ENCODE results near the gene FETUB.

Gene FETUB

GRCh38 chr3:186599785-186600166 lies 40.4 kb upstream of the FETUB start:
- Histone ChIP-seq H3K36me3 (ENCODE audit: control insufficient read depth in 1 of 2, insufficient read depth in 2 of 2, low read length in 2 of 2) (no peaks in the 10 kb centered on the region), H3K27ac (ENCODE audit: low read depth, low read length) (no peak overlapping the region), H3K4me1 (ENCODE audit: control insufficient read depth in 1 of 2, insufficient read depth in 2 of 2, low read length in 2 of 2) (peaks cover 7 to 12% of the 10 kb centered on the region in 2 donors), H3K9me3 (ENCODE audit: control insufficient read depth in 1 of 2, low read length in 2 of 2) (no peaks in the 10 kb centered on the region), H3K9ac (ENCODE audit: low read depth in 1 of 2, low read length in 2 of 2) (no peak overlapping the region), H3K27me3 (ENCODE audit: control insufficient read depth in 1 of 2, insufficient read depth in 2 of 2, low read length in 2 of 2) (no peaks in the 10 kb centered on the region), H3K4me3 (ENCODE audit: low read depth in 1 of 2, low read length in 2 of 2) (no peak overlapping the region)

- no peaks in the 10 kb centered on the region for H3K36me3 ChIP-seq (ENCODE audit: control insufficient read depth in 1 of 2, insufficient read depth in 2 of 2, low read length in 2 of 2)
- H3K4me3 ChIP-seq (ENCODE audit: low read depth in 1 of 2, low read length in 2 of 2), result no peak overlapping the region
- no peaks in the 10 kb centered on the region for H3K9me3 ChIP-seq (ENCODE audit: control insufficient read depth in 1 of 2, low read length in 2 of 2)
- no peak overlapping the region for H3K27ac ChIP-seq (ENCODE audit: low read depth, low read length)
- H3K27me3 ChIP-seq (ENCODE audit: control insufficient read depth in 1 of 2, insufficient read depth in 2 of 2, low read length in 2 of 2), result no peaks in the 10 kb centered on the region
- H3K9ac ChIP-seq (ENCODE audit: low read depth in 1 of 2, low read length in 2 of 2), result no peak overlapping the region
- peaks cover 7 to 12% of the 10 kb centered on the region in 2 donors for H3K4me1 ChIP-seq (ENCODE audit: control insufficient read depth in 1 of 2, insufficient read depth in 2 of 2, low read length in 2 of 2)
Observed at GRCh38 chr3:186600896-186601295, 39.3 kb upstream of the FETUB start.

- Histone ChIP-seq H3K27ac (ENCODE audit: low read depth, low read length) (no peak overlapping the region), H3K4me1 (ENCODE audit: control insufficient read depth in 1 of 2, insufficient read depth in 2 of 2, low read length in 2 of 2) (peaks cover 7 to 12% of the 10 kb centered on the region in 2 donors), H3K9ac (ENCODE audit: low read depth in 1 of 2, low read length in 2 of 2) (no peak overlapping the region), H3K9me3 (ENCODE audit: control insufficient read depth in 1 of 2, low read length in 2 of 2) (no peaks in the 10 kb centered on the region), H3K4me3 (ENCODE audit: low read depth in 1 of 2, low read length in 2 of 2) (no peak overlapping the region), H3K36me3 (ENCODE audit: control insufficient read depth in 1 of 2, insufficient read depth in 2 of 2, low read length in 2 of 2) (no peaks in the 10 kb centered on the region), H3K27me3 (ENCODE audit: control insufficient read depth in 1 of 2, insufficient read depth in 2 of 2, low read length in 2 of 2) (no peaks in the 10 kb centered on the region)
Observed at GRCh38 chr3:186603159-186603558, 37.0 kb upstream of the FETUB start.

GRCh38 chr3:186605078-186605477 lies 35.1 kb upstream of the FETUB start:
- Histone ChIP-seq H3K27me3 (ENCODE audit: control insufficient read depth in 1 of 2, insufficient read depth in 2 of 2, low read length in 2 of 2) (no peaks in the 10 kb centered on the region), H3K36me3 (ENCODE audit: control insufficient read depth in 1 of 2, insufficient read depth in 2 of 2, low read length in 2 of 2) (no peaks in the 10 kb centered on the region), H3K4me1 (ENCODE audit: control insufficient read depth in 1 of 2, insufficient read depth in 2 of 2, low read length in 2 of 2) (peaks cover 0 to 3% of the 10 kb centered on the region in 2 donors), H3K9ac (ENCODE audit: low read depth in 1 of 2, low read length in 2 of 2) (no peak overlapping the region), H3K9me3 (ENCODE audit: control insufficient read depth in 1 of 2, low read length in 2 of 2) (no peaks in the 10 kb centered on the region), H3K4me3 (ENCODE audit: low read depth in 1 of 2, low read length in 2 of 2) (no peak overlapping the region), H3K27ac (ENCODE audit: low read depth, low read length) (no peak overlapping the region)

- H3K4me3 ChIP-seq (ENCODE audit: low read depth in 1 of 2, low read length in 2 of 2), result no peak overlapping the region
- H3K36me3 ChIP-seq (ENCODE audit: control insufficient read depth in 1 of 2, insufficient read depth in 2 of 2, low read length in 2 of 2), result no peaks in the 10 kb centered on the region
- no peaks in the 10 kb centered on the region for H3K27me3 ChIP-seq (ENCODE audit: control insufficient read depth in 1 of 2, insufficient read depth in 2 of 2, low read length in 2 of 2)
- H3K4me1 ChIP-seq (ENCODE audit: control insufficient read depth in 1 of 2, insufficient read depth in 2 of 2, low read length in 2 of 2), result no peaks in the 10 kb centered on the region
- no peak overlapping the region for H3K9ac ChIP-seq (ENCODE audit: low read depth in 1 of 2, low read length in 2 of 2)
- no peaks in the 10 kb centered on the region for H3K9me3 ChIP-seq (ENCODE audit: control insufficient read depth in 1 of 2, low read length in 2 of 2)
- H3K27ac ChIP-seq (ENCODE audit: low read depth, low read length), result no peak overlapping the region
Observed at GRCh38 chr3:186605561-186606545, 34.3 kb upstream of the FETUB start.

- Histone ChIP-seq H3K9ac (ENCODE audit: low read depth in 1 of 2, low read length in 2 of 2) (no peak overlapping the region), H3K4me3 (ENCODE audit: low read depth in 1 of 2, low read length in 2 of 2) (no peak overlapping the region), H3K9me3 (ENCODE audit: control insufficient read depth in 1 of 2, low read length in 2 of 2) (no peaks in the 10 kb centered on the region), H3K4me1 (ENCODE audit: control insufficient read depth in 1 of 2, insufficient read depth in 2 of 2, low read length in 2 of 2) (no peaks in the 10 kb centered on the region), H3K27ac (ENCODE audit: low read depth, low read length) (no peak overlapping the region), H3K36me3 (ENCODE audit: control insufficient read depth in 1 of 2, insufficient read depth in 2 of 2, low read length in 2 of 2) (no peaks in the 10 kb centered on the region), H3K27me3 (ENCODE audit: control insufficient read depth in 1 of 2, insufficient read depth in 2 of 2, low read length in 2 of 2) (peaks cover 3 to 5% of the 10 kb centered on the region in 2 donors)
Observed at GRCh38 chr3:186608624-186609215, 31.5 kb upstream of the FETUB start.

- Histone ChIP-seq H3K4me1 (ENCODE audit: control insufficient read depth in 1 of 2, insufficient read depth in 2 of 2, low read length in 2 of 2) (no peaks in the 10 kb centered on the region), H3K36me3 (ENCODE audit: control insufficient read depth in 1 of 2, insufficient read depth in 2 of 2, low read length in 2 of 2) (no peaks in the 10 kb centered on the region), H3K27me3 (ENCODE audit: control insufficient read depth in 1 of 2, insufficient read depth in 2 of 2, low read length in 2 of 2) (peaks cover 6 to 8% of the 10 kb centered on the region in 2 donors), H3K9me3 (ENCODE audit: control insufficient read depth in 1 of 2, low read length in 2 of 2) (no peaks in the 10 kb centered on the region), H3K9ac (ENCODE audit: low read depth in 1 of 2, low read length in 2 of 2) (no peak overlapping the region), H3K4me3 (ENCODE audit: low read depth in 1 of 2, low read length in 2 of 2) (no peak overlapping the region), H3K27ac (ENCODE audit: low read depth, low read length) (no peak overlapping the region)
Observed at GRCh38 chr3:186609247-186609868, 30.8 kb upstream of the FETUB start.

- peaks cover 0 to 5% of the 10 kb centered on the region in 2 donors for H3K4me1 ChIP-seq (ENCODE audit: control insufficient read depth in 1 of 2, insufficient read depth in 2 of 2, low read length in 2 of 2)
- H3K9ac ChIP-seq (ENCODE audit: low read depth in 1 of 2, low read length in 2 of 2), result no peak overlapping the region
- no peak overlapping the region for H3K4me3 ChIP-seq (ENCODE audit: low read depth in 1 of 2, low read length in 2 of 2)
- peaks cover 9 to 11% of the 10 kb centered on the region in 2 donors for H3K27me3 ChIP-seq (ENCODE audit: control insufficient read depth in 1 of 2, insufficient read depth in 2 of 2, low read length in 2 of 2)
- no peaks in the 10 kb centered on the region for H3K36me3 ChIP-seq (ENCODE audit: control insufficient read depth in 1 of 2, insufficient read depth in 2 of 2, low read length in 2 of 2)
- no peak overlapping the region for H3K27ac ChIP-seq (ENCODE audit: low read depth, low read length)
- no peaks in the 10 kb centered on the region for H3K9me3 ChIP-seq (ENCODE audit: control insufficient read depth in 1 of 2, low read length in 2 of 2)
Observed at GRCh38 chr3:186612065-186612464, 28.1 kb upstream of the FETUB start.

GRCh38 chr3:186612721-186613636 lies 27.2 kb upstream of the FETUB start, which contains the start of gene AHSG:
Gene AHSG, plus strand, starts transcription at chr3:186613060. Its CDS starts 82 bp downstream, at chr3:186613142.
- H3K4me1 ChIP-seq (ENCODE audit: control insufficient read depth in 1 of 2, insufficient read depth in 2 of 2, low read length in 2 of 2), result peaks cover 3 to 10% of the 10 kb centered on the region in 2 donors
- no peaks in the 10 kb centered on the region for H3K9me3 ChIP-seq (ENCODE audit: control insufficient read depth in 1 of 2, low read length in 2 of 2)
- H3K9ac ChIP-seq (ENCODE audit: low read depth in 1 of 2, low read length in 2 of 2), result no peak within 1 kb of the TSS

More at GRCh38 chr3:186612721-186613636, 27.2 kb upstream of the FETUB start, which contains the start of gene AHSG:
- H3K27ac ChIP-seq (ENCODE audit: low read depth, low read length), result no peak within 1 kb of the TSS
- no peaks in the 10 kb centered on the region for H3K36me3 ChIP-seq (ENCODE audit: control insufficient read depth in 1 of 2, insufficient read depth in 2 of 2, low read length in 2 of 2)
- no peak within 1 kb of the TSS for H3K4me3 ChIP-seq (ENCODE audit: low read depth in 1 of 2, low read length in 2 of 2)
- peaks cover 15 to 19% of the 10 kb centered on the region in 2 donors for H3K27me3 ChIP-seq (ENCODE audit: control insufficient read depth in 1 of 2, insufficient read depth in 2 of 2, low read length in 2 of 2)

All from duodenal mucosa (tissue), 2 donors.